Measurements from ENCODE around the gene PLA2G4A.

Gene PLA2G4A

DNA sequence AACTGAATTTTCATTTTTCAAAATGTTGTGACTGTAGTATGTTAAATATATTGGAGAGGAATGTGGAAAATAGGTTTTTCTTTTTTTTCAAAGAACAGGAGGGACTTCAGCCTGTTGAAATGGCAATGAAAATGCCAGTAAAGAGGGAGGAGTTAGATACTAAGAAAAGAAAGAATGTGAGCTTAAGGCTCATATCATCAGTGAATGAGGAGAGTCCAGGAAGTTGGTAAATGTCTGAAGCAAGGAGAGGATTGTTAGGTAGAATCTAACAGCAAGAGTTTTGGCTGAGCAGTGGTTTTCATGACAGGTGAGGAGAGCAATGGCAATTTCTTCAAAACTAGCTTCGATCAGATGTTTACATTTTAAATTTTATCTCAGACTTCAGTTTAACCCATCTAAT lies 43.0 kb downstream of the PLA2G4A start:
- in situ Hi-C loops (cut with HindIII; ENCODE audit: low sequenced_read_pairs), result no loop called here

DNA sequence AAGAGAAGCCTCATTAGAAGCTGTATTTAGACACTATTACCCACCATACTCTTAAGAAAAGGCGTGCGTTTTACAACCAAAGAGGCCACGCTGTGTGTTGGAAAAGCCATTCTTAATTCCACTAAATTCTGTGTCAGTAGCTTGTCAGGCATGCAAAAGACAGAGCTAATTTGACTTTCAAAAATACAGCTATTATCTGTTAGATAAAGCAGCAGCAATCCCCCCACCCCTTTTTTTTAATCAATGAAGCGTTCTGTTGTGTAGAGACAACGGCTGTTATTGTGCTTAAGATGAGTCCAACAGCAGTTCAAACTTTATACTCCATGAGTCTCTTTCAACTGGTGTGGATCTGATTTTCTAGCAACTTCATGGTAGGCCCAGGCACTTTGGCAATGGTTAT lies 43.5 kb downstream of the PLA2G4A start:
- in situ Hi-C loops (cut with HindIII; ENCODE audit: low sequenced_read_pairs), result no loop called here

GRCh38 chr1:186873687-186874086 lies 44.9 kb downstream of the PLA2G4A start:
- in situ Hi-C loops (cut with HindIII; ENCODE audit: low sequenced_read_pairs), result no loop called here

DNA sequence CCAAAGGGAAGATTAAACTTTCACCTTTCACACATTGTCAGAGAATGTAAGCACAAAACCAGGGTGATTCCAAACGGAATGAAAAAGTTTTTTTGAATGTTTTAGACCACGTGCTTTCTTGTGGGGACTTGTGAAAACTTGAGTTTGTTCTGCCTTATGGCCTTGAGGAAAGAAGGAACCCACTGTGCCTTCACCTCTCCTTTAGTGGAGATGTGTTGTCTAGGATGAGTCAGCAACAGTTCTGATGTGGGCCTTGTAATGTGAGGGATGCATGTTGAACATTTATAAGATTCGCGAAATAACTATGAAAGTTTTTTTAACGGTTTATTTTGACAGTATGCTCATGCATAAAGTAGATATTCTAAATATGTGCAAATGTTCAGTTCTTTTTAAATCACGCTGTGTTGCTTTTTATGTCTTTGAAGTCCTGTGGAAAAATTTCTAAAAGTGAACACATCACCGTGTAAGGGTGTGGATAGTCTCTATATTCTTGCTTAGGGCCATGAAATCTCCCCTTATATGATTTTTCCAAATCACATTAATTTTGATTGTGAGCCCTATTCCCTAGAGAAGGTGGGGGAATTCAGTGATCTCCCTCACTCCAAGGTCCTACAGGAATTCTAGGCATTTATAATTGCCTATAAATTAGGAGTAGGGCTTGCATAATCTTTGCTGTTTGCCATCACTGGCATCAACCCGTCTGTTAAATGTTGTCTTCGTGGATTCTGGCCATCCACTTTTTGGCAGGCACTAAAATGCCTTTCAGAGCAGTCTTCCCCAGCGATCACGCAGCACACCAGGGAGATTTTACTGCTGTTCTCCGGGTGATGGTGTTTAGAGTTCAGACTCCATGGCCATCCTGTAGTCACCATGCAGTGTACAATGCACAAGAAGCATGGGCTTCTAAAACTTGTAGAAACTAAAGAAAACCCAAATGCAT lies 47.4 kb downstream of the PLA2G4A start:
- in situ Hi-C loops (cut with HindIII; ENCODE audit: low sequenced_read_pairs), result no loop called here

GRCh38 chr1:186878356-186878755 lies 49.6 kb downstream of the PLA2G4A start:
- in situ Hi-C loops (cut with HindIII; ENCODE audit: low sequenced_read_pairs), result no loop called here

DNA sequence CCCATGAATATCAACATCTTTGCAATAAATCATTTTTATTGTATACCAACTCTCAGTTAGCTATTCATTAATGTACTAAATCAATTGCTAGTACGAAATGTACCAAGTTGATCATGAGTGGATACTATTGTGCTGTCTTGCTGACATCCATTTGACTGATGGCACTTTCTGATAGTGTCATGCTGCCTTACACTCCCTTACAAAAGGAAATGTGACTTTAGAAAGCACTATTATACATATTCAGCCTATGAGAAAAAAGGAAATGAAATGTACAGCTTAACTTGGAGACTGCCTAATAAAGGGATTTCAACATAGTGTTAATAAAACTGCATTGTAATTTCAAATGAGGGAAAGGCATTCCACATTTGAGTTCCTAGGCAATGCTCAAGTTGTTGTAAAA lies 52.2 kb downstream of the PLA2G4A start:
- in situ Hi-C loops (cut with HindIII; ENCODE audit: low sequenced_read_pairs), result no loop called here

- in situ Hi-C loops (cut with HindIII; ENCODE audit: low sequenced_read_pairs), result no loop called here
Observed at GRCh38 chr1:186882372-186883134, 53.8 kb downstream of the PLA2G4A start.

DNA sequence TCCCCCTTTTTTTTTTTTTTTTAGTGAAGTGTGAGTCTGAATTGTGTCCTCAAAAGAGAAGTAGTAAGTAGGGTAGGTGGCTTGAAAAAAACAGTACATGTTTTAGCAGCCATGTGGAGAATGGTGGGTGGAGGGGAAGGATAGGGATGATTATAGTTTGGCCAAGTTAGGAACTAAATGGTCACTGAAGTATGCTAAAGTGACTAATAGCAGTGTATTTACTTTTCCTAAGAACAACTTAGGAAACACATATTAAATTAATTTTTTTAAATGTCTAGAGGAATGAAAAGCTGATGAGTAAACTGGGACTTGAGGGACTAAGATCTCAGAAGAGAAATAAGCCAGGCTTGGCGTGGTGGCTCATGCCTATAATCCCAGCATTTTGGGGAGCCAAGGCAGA lies 55.5 kb downstream of the PLA2G4A start:
- in situ Hi-C loops (cut with HindIII; ENCODE audit: low sequenced_read_pairs), result no loop called here

GRCh38 chr1:186887203-186887602 lies 58.5 kb downstream of the PLA2G4A start:
- in situ Hi-C loops (cut with HindIII; ENCODE audit: low sequenced_read_pairs), result no loop called here

DNA sequence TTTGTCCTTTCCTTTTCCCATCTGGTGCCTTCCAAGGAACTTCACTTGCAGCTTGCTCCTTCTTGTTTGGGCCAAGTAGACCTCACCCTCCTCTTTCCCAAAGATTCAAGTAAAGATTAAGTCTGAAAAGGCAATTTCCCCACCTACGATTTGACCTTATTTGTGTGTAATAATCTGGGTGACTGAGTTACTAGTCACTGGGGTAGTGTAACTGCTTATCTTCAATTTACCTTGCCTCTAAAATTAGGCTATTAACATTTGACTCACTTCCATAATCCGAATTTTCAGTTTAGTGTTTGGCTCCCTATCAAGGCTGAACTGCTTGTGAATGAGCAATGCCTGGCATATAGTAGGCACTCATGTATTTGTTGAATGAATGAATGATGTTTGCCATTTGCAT lies 59.6 kb downstream of the PLA2G4A start:
- in situ Hi-C loops (cut with HindIII; ENCODE audit: low sequenced_read_pairs), result no loop called here

GRCh38 chr1:186892936-186893335 lies 64.2 kb downstream of the PLA2G4A start:
- in situ Hi-C loops (cut with HindIII; ENCODE audit: low sequenced_read_pairs), result no loop called here

GRCh38 chr1:186894415-186894814 lies 65.7 kb downstream of the PLA2G4A start:
- in situ Hi-C loops (cut with HindIII; ENCODE audit: low sequenced_read_pairs), result no loop called here

GRCh38 chr1:186896211-186896610 lies 67.5 kb downstream of the PLA2G4A start:
- in situ Hi-C loops (cut with HindIII; ENCODE audit: low sequenced_read_pairs), result no loop called here

- in situ Hi-C loops (cut with HindIII; ENCODE audit: low sequenced_read_pairs), result no loop called here
Observed at GRCh38 chr1:186897008-186897407, 68.3 kb downstream of the PLA2G4A start.

- in situ Hi-C loops (cut with HindIII; ENCODE audit: low sequenced_read_pairs), result no loop called here
Observed at GRCh38 chr1:186899577-186899976, 70.8 kb downstream of the PLA2G4A start.

GRCh38 chr1:186899977-186900376 lies 71.2 kb downstream of the PLA2G4A start:
- in situ Hi-C loops (cut with HindIII; ENCODE audit: low sequenced_read_pairs), result no loop called here

DNA sequence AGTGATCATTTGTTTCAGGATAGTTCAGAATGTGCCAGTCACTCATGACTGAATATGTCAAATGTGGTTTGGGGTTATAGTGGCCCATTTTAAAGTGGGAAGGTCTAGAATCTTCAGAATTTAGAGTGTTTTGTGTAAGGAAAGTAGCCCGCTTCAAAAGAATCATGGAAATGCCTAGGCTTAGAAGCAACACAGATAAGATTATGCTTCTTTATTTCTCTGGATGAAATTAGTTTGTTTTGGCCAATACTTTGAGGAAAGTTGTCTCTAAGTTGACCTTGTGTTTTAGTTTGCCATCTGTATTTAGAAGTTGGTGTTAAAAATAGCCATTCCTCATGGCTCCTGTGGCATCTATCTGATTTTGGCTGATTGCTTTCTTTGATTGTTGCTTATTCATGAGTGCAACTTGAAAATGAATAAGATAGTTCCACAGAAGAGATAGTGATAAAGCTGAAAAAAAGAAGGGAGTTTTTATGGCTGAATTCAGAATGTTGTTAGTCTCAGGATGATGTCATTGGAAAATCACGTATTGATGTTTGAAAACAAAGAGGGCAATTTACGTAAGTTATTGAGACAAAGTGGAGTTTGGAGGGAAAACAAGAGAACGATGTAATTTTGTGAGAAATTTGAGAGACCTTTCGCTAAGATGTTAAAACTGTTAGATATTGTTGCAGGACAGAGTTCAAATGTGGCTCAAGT lies 71.9 kb downstream of the PLA2G4A start:
- in situ Hi-C loops (cut with HindIII; ENCODE audit: low sequenced_read_pairs), result no loop called here

DNA sequence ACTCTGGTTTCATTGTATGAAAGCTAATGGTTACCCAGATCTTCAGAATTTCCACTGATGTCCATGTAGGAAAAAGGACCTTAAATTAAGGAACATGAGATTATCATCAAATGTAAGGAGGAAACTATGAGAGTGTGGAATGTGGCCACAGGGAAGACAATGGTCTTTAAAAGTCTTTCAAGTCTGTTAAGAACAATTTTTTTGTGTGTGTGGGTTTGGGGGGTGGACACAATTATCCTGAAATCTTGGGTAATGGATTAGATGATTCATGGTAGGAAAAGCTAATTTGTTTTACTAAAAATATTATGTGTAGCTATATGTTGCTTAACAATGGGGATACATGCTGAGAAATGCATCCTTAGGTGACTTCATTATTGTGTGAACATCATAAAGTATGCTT lies 72.9 kb downstream of the PLA2G4A start:
- in situ Hi-C loops (cut with HindIII; ENCODE audit: low sequenced_read_pairs), result no loop called here

- in situ Hi-C loops (cut with HindIII; ENCODE audit: low sequenced_read_pairs), result no loop called here
Observed at GRCh38 chr1:186903374-186904136, 74.8 kb downstream of the PLA2G4A start.

- in situ Hi-C loops (cut with HindIII; ENCODE audit: low sequenced_read_pairs), result no loop called here
Observed at GRCh38 chr1:186904361-186904760, 75.6 kb downstream of the PLA2G4A start.

GRCh38 chr1:186905561-186905960 lies 76.8 kb downstream of the PLA2G4A start:
- in situ Hi-C loops (cut with HindIII; ENCODE audit: low sequenced_read_pairs), result no loop called here

Data from DLD1 (cell line).